Measurements from ENCODE around the gene TWF1. TPM values are rescaled to one million over a fixed set of nuclear protein-coding genes. Genes with fewer than 3 reads are reported as not detected.
"Not testable (repeated sequence)": the region's sequence is repeated elsewhere in the genome, so short reads cannot be mapped to it uniquely, and the experiment has no call there.

Gene TWF1
- polyA plus RNA-seq, 3 donors = 9.9 to 20.7 (median 13.7) TPM

GRCh38 chr12:43754015-43754414, 52.1 kb downstream of the TWF1 start:
- no peak overlapping the region for H3K9ac ChIP-seq (ENCODE audit: insufficient read depth, low read length, poor library complexity, severe bottlenecking)
- H3K27me3 Mint-ChIP-seq (ENCODE audit: low read depth in 3 of 3) = peaks cover 0 to 6% (median 0%) of the 10 kb centered on the region in 3 donors
- no CpG with 5 or more reads among the region's 3 CpGs for WGBS (ENCODE audit: insufficient coverage)
- peaks cover 22% of the 10 kb centered on the region for H3K4me1 Mint-ChIP-seq
- H4K20me1 ChIP-seq (ENCODE audit: insufficient read depth, low read length) = no peaks in the 10 kb centered on the region
- peaks cover 19% of the 10 kb centered on the region for H3K79me2 ChIP-seq (ENCODE audit: insufficient read depth, low read length)
- H3K27ac Mint-ChIP-seq = no peak overlapping the region
- peaks cover 20 to 21% of the 10 kb centered on the region in 2 donors for H3K36me3 Mint-ChIP-seq
- no peaks in the 10 kb centered on the region for H3K9me3 Mint-ChIP-seq
- intact Hi-C loops (cut with micrococcal nuclease) = no loop called here
- H3K36me3 ChIP-seq (replicated peaks in 1 of 2; ENCODE audit: control insufficient read depth in 1 of 2, insufficient read depth in 2 of 2, low read length in 2 of 2) = peaks cover 3 to 20% of the 10 kb centered on the region in 2 donors
- H2AFZ ChIP-seq (ENCODE audit: insufficient read depth, low read depth, low read length, poor library complexity, severe bottlenecking) = no peak overlapping the region
- no peak for DNase-seq
- no peak overlapping the region for H3K27ac ChIP-seq (ENCODE audit: low read depth in 1 of 2, low read length in 2 of 2)
- no peaks in the 10 kb centered on the region for H3K9me3 ChIP-seq (replicated peaks in 1 of 2; ENCODE audit: control insufficient read depth in 1 of 2, insufficient read depth in 1 of 2, low read length in 2 of 2)
- H3K4me3 Mint-ChIP-seq = no peak overlapping the region
- no peaks in the 10 kb centered on the region for H3K27me3 ChIP-seq (ENCODE audit: control insufficient read depth in 2 of 2, insufficient read depth in 2 of 2, low read length in 2 of 2)
- peaks cover 9 to 10% of the 10 kb centered on the region in 2 donors for H3K4me1 ChIP-seq (ENCODE audit: control insufficient read depth in 1 of 2, insufficient read depth in 2 of 2, low read length in 2 of 2)
- no peak overlapping the region for H3K4me3 ChIP-seq (replicated peaks in 1 of 3; ENCODE audit: low read depth in 2 of 3, low read length in 3 of 3)
- H3K4me2 ChIP-seq (replicated peaks; ENCODE audit: extremely low read depth, low read length, poor library complexity, severe bottlenecking) = no peak overlapping the region
- no peak for TF ChIP-seq CTCF (IDR thresholded peaks at IDR 0.05)

DNA sequence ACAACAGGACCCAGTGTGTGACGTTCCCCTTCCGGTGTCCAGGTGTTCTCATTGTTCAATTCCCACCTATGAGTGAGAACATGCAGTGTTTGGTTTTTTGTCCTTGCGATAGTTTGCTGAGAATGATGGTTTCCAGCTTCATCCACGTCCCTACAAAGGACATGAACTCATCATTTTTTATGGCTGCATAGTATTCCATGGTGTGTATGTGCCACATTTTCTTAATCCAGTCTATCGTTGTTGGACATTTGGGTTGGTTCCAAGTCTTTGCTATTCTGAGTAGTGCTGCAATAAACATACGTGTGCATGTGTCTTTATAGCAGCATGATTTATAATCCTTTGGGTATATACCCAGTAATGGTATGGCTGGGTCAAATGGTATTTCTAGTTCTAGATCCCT, 54.8 kb downstream of the TWF1 start:
- H2AFZ ChIP-seq (ENCODE audit: insufficient read depth, low read depth, low read length, poor library complexity, severe bottlenecking); H3K27ac Mint-ChIP-seq; H3K27me3 ChIP-seq (ENCODE audit: control insufficient read depth in 2 of 2, insufficient read depth in 2 of 2, low read length in 2 of 2); H3K9me3 ChIP-seq (replicated peaks in 1 of 2; ENCODE audit: control insufficient read depth in 1 of 2, insufficient read depth in 1 of 2, low read length in 2 of 2); H3K9me3 Mint-ChIP-seq; H3K79me2 ChIP-seq (ENCODE audit: insufficient read depth, low read length); H3K27ac ChIP-seq (ENCODE audit: low read depth in 1 of 2, low read length in 2 of 2); H3K27me3 Mint-ChIP-seq (ENCODE audit: low read depth in 3 of 3); H3K4me1 Mint-ChIP-seq; H3K4me2 ChIP-seq (replicated peaks; ENCODE audit: extremely low read depth, low read length, poor library complexity, severe bottlenecking); DNase-seq; H3K4me1 ChIP-seq (ENCODE audit: control insufficient read depth in 1 of 2, insufficient read depth in 2 of 2, low read length in 2 of 2); H4K20me1 ChIP-seq (ENCODE audit: insufficient read depth, low read length); H3K4me3 Mint-ChIP-seq; H3K4me3 ChIP-seq (replicated peaks in 1 of 3; ENCODE audit: low read depth in 2 of 3, low read length in 3 of 3); H3K9ac ChIP-seq (ENCODE audit: insufficient read depth, low read length, poor library complexity, severe bottlenecking); intact Hi-C loops (cut with micrococcal nuclease): not testable (repeated sequence)
- WGBS (ENCODE audit: insufficient coverage) = no CpG with 5 or more reads among the region's 6 CpGs
- H3K36me3 Mint-ChIP-seq = peaks cover 20 to 22% of the 10 kb centered on the region in 2 donors
- peaks cover 3 to 20% of the 10 kb centered on the region in 2 donors for H3K36me3 ChIP-seq (replicated peaks in 1 of 2; ENCODE audit: control insufficient read depth in 1 of 2, insufficient read depth in 2 of 2, low read length in 2 of 2)

Data from CD14-positive monocyte (primary cell).